Measurements from ENCODE around the gene PLSCR4. TPM values are rescaled to one million over a fixed set of nuclear protein-coding genes. Genes with fewer than 3 reads are reported as not detected.

PLSCR4 gene
- total RNA-seq, 1 donor from 2014 or later, result 1.1 TPM

GRCh38 chr3:146187334-146187950 lies 63.5 kb downstream of the PLSCR4 start:
- Mint-ChIP-seq H3K4me1 (ENCODE audit: low read depth, unreplicated experiment) (peaks cover 1% of the 10 kb centered on the region), H3K9me3 (ENCODE audit: unreplicated experiment) (no peaks in the 10 kb centered on the region), H3K4me3 (ENCODE audit: unreplicated experiment) (no peak overlapping the region), H3K27me3 (ENCODE audit: low read depth, unreplicated experiment) (no peaks in the 10 kb centered on the region), H3K27ac (ENCODE audit: unreplicated experiment) (no peak overlapping the region), H3K36me3 (ENCODE audit: low read depth, unreplicated experiment) (no peaks in the 10 kb centered on the region)
- no peaks in the 10 kb centered on the region for H3K9me3 ChIP-seq (ENCODE audit: insufficient read depth, low read depth, low read length)
- no peak overlapping the region for H2AFZ ChIP-seq (ENCODE audit: low read depth, low read length)
- peak; percentile 73 for TF ChIP-seq CTCF (IDR thresholded peaks at IDR 0.05; ENCODE audit: insufficient read depth, low read depth, low read length)
- TF ChIP-seq EZH2 (IDR thresholded peaks at IDR 0.05; ENCODE audit: insufficient read depth, low read length), result no peak
- H3K4me2 ChIP-seq (ENCODE audit: low read length), result no peak overlapping the region
- H4K20me1 ChIP-seq (ENCODE audit: insufficient read depth, low read length), result no peaks in the 10 kb centered on the region
- H3K4me3 ChIP-seq (ENCODE audit: insufficient read depth, low read depth, low read length), result no peak overlapping the region
- no peak overlapping the region for H3K9ac ChIP-seq (ENCODE audit: low read length)
- H3K27me3 ChIP-seq (ENCODE audit: insufficient read depth, low read length), result no peaks in the 10 kb centered on the region
- no peak overlapping the region for H3K27ac ChIP-seq (ENCODE audit: low read depth, low read length)
- H3K79me2 ChIP-seq (ENCODE audit: insufficient read depth, low read length), result no peaks in the 10 kb centered on the region
- peaks cover 4% of the 10 kb centered on the region for H3K4me1 ChIP-seq (ENCODE audit: insufficient read depth, low read length)
- H3K36me3 ChIP-seq (ENCODE audit: insufficient read depth, low read length), result no peaks in the 10 kb centered on the region
- DNase-seq (ENCODE audit: low read depth), result no peak
- FAIRE-seq, result peak; percentile 9

- Mint-ChIP-seq H3K4me3 (ENCODE audit: unreplicated experiment) (no peak overlapping the region), H3K36me3 (ENCODE audit: low read depth, unreplicated experiment) (no peaks in the 10 kb centered on the region), H3K27me3 (ENCODE audit: low read depth, unreplicated experiment) (no peaks in the 10 kb centered on the region), H3K27ac (ENCODE audit: unreplicated experiment) (no peak overlapping the region), H3K9me3 (ENCODE audit: unreplicated experiment) (no peaks in the 10 kb centered on the region), H3K4me1 (ENCODE audit: low read depth, unreplicated experiment) (peaks cover 1% of the 10 kb centered on the region)
- FAIRE-seq (no peak), DNase-seq (ENCODE audit: low read depth) (no peak)
- Histone ChIP-seq H3K9ac (ENCODE audit: low read length) (no peak overlapping the region), H3K27ac (ENCODE audit: low read depth, low read length) (no peak overlapping the region), H3K4me3 (ENCODE audit: insufficient read depth, low read depth, low read length) (no peak overlapping the region), H3K9me3 (ENCODE audit: insufficient read depth, low read depth, low read length) (no peaks in the 10 kb centered on the region), H3K79me2 (ENCODE audit: insufficient read depth, low read length) (no peaks in the 10 kb centered on the region), H2AFZ (ENCODE audit: low read depth, low read length) (no peak overlapping the region), H3K4me1 (ENCODE audit: insufficient read depth, low read length) (peaks cover 4% of the 10 kb centered on the region), H3K27me3 (ENCODE audit: insufficient read depth, low read length) (no peaks in the 10 kb centered on the region), H3K36me3 (ENCODE audit: insufficient read depth, low read length) (no peaks in the 10 kb centered on the region), H3K4me2 (ENCODE audit: low read length) (no peak overlapping the region), H4K20me1 (ENCODE audit: insufficient read depth, low read length) (no peaks in the 10 kb centered on the region)
- TF ChIP-seq EZH2 (IDR thresholded peaks at IDR 0.05; ENCODE audit: insufficient read depth, low read length) (no peak), CTCF (IDR thresholded peaks at IDR 0.05; ENCODE audit: insufficient read depth, low read depth, low read length) (no peak)
Observed at GRCh38 chr3:146184241-146185015, 66.5 kb downstream of the PLSCR4 start.

- no peaks in the 10 kb centered on the region for H3K9me3 Mint-ChIP-seq (ENCODE audit: unreplicated experiment)
- no peaks in the 10 kb centered on the region for H3K27me3 ChIP-seq (ENCODE audit: insufficient read depth, low read length)
- no peak overlapping the region for H3K4me3 ChIP-seq (ENCODE audit: insufficient read depth, low read depth, low read length)
- TF ChIP-seq EZH2 (IDR thresholded peaks at IDR 0.05; ENCODE audit: insufficient read depth, low read length) (no peak), CTCF (IDR thresholded peaks at IDR 0.05; ENCODE audit: insufficient read depth, low read depth, low read length) (no peak)
- no peak overlapping the region for H3K27ac ChIP-seq (ENCODE audit: low read depth, low read length)
- H3K36me3 ChIP-seq (ENCODE audit: insufficient read depth, low read length), result no peaks in the 10 kb centered on the region
- H3K79me2 ChIP-seq (ENCODE audit: insufficient read depth, low read length), result no peaks in the 10 kb centered on the region
- H3K36me3 Mint-ChIP-seq (ENCODE audit: low read depth, unreplicated experiment), result no peaks in the 10 kb centered on the region
- no peaks in the 10 kb centered on the region for H4K20me1 ChIP-seq (ENCODE audit: insufficient read depth, low read length)
- H3K4me1 Mint-ChIP-seq (ENCODE audit: low read depth, unreplicated experiment), result peaks cover 1% of the 10 kb centered on the region
- no peak overlapping the region for H3K4me2 ChIP-seq (ENCODE audit: low read length)
- peaks cover 12% of the 10 kb centered on the region for H3K4me1 ChIP-seq (ENCODE audit: insufficient read depth, low read length)
- FAIRE-seq (no peak), DNase-seq (ENCODE audit: low read depth) (no peak)
- no peaks in the 10 kb centered on the region for H3K9me3 ChIP-seq (ENCODE audit: insufficient read depth, low read depth, low read length)
- no peak overlapping the region for H3K27ac Mint-ChIP-seq (ENCODE audit: unreplicated experiment)
- H2AFZ ChIP-seq (ENCODE audit: low read depth, low read length), result no peak overlapping the region
- no peak overlapping the region for H3K4me3 Mint-ChIP-seq (ENCODE audit: unreplicated experiment)
- no peak overlapping the region for H3K9ac ChIP-seq (ENCODE audit: low read length)
- no peaks in the 10 kb centered on the region for H3K27me3 Mint-ChIP-seq (ENCODE audit: low read depth, unreplicated experiment)
Observed at GRCh38 chr3:146181216-146181615, 69.7 kb downstream of the PLSCR4 start.

All from astrocyte (in vitro differentiated cells and primary cell).